GM08714 (cell line): ENCODE data around the gene TNNC1.

Source experiments
- H3K4me3 ChIP-seq: fragments of 200-500 bp; sonication (Bioruptor generic); 2 replicates; pipeline ENCODE4 v1.5.1; 2014; ENCODE audit warnings: mild to moderate bottlenecking, low read length, inconsistent platforms
- ZNF274 ChIP-seq: IDR thresholded peaks from 2 replicates; pipeline ENCODE4 v1.6.1; 2012; ENCODE audit warnings: mild to moderate bottlenecking, low read depth, low read length

TNNC1 gene

GRCh38 chr3:52438579-52439425 lies 15.0 kb downstream of the TNNC1 start:
- no peak for TF ChIP-seq ZNF274
- H3K4me3 ChIP-seq = no peak overlapping the region

DNA sequence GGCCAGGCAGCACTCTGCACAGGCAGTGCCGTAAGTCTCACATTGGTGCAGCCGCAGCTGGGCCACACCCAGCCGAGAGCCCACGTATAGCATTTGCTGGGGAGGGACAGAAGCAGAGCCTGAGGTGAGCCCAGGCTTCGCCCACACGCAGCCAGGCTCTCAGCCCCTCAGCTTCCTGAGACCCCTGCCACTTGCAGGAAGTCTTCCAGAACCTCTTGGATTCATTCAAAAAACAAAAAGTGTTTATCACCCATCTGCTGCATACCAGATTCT lies 15.8 kb downstream of the TNNC1 start:
- H3K4me3 ChIP-seq = no peak overlapping the region
- no peak for TF ChIP-seq ZNF274

GRCh38 chr3:52437326-52438103 lies 16.3 kb downstream of the TNNC1 start:
- TF ChIP-seq ZNF274 = no peak
- H3K4me3 ChIP-seq = no peak overlapping the region

- H3K4me3 ChIP-seq = no peak overlapping the region
- TF ChIP-seq ZNF274 = no peak
Observed at GRCh38 chr3:52436500-52437149, 17.2 kb downstream of the TNNC1 start.

GRCh38 chr3:52435246-52436101 lies 18.4 kb downstream of the TNNC1 start:
- no peak overlapping the region for H3K4me3 ChIP-seq
- TF ChIP-seq ZNF274 = no peak

- no peak for TF ChIP-seq ZNF274
- no peak overlapping the region for H3K4me3 ChIP-seq
Observed at GRCh38 chr3:52434491-52435115, 19.2 kb downstream of the TNNC1 start.

GRCh38 chr3:52433996-52434479 lies 19.8 kb downstream of the TNNC1 start:
- H3K4me3 ChIP-seq = no peak overlapping the region
- no peak for TF ChIP-seq ZNF274

GRCh38 chr3:52433328-52433995 lies 20.4 kb downstream of the TNNC1 start:
- TF ChIP-seq ZNF274 = no peak
- H3K4me3 ChIP-seq = no peak overlapping the region

DNA sequence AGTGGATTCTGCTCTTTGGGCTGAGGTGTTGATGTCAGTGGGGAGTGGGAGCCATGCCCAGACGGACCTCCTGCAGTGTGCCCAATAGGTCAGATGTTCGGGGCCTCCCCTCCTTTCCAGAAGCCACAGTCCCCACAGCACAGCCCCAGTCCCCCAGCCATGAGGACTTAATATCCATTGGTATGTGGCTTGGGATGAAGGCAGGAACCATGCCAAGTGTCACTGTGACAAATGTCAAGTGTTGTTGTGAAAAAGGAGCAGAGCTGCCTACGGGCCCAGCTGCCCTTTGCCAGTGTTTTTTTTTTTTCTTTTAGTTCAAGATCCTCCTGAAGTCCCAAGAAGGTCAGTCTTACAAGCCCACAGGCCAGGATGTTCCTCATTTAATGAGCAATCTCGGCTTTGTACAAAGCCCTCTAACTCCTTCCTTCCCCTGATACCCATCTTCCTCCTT lies 21.1 kb downstream of the TNNC1 start:
- H3K4me3 ChIP-seq = no peak overlapping the region
- TF ChIP-seq ZNF274 = no peak

DNA sequence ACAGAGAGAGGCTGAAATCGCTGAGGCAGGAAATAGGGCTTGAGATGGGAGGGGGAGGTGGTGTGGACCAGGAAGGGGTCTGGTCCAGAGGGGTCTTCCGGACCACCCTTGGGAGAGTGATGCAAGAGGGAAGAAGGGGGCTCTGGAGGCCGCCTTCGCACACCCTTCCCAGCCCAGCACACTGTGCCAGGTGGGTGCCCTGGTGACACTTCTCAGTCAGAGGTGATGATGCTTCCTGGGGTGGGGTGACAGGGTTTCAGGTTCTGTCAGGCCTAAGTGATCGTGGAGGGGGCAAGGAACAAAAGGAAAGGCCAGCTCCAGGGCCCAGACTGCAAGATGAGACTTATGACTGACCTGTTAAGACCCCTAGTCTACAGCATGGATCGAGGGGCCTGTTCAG lies 21.6 kb downstream of the TNNC1 start:
- TF ChIP-seq ZNF274 = no peak
- no peak overlapping the region for H3K4me3 ChIP-seq

GRCh38 chr3:52431459-52432223 lies 22.2 kb downstream of the TNNC1 start:
- no peak overlapping the region for H3K4me3 ChIP-seq
- TF ChIP-seq ZNF274 = no peak

GRCh38 chr3:52430416-52430810 lies 23.4 kb downstream of the TNNC1 start:
- no peak for TF ChIP-seq ZNF274
- no peak overlapping the region for H3K4me3 ChIP-seq

DNA sequence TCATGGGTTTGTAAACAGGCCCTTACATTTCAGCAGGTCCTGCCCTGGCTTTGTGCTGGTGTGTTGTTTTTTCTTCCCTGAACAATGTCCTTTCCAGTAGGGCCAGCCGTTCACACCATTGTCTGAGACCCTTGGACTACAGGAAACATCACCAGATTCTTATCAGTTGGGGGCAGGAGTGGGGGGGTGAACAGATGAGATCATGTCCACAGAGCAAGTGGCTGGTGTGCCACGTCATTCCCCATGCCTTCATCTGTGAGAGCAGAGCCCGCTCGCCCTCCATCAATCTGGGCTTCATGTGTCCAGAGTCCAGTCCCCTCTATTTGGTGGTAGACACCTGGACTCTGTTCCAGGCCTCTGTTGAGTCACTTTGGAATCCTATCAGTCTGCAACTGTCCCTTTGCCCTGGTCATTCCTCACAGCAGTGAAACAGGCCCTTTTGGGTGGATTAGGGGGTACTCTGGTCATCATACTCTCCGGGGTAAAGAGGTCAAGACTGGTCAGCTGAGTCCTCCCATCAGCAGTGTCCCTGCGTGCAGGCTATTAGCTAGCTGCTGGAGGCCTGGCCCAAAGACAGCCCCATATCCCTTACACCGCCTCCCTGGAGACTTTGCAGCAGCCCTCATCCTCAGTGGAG lies 23.9 kb downstream of the TNNC1 start:
- no peak overlapping the region for H3K4me3 ChIP-seq
- no peak for TF ChIP-seq ZNF274
